Body of pancreas (tissue), 4 donors: ENCODE measurements around the gene SRPK2.

Source experiments
- POLR2A ChIP-seq, 3 donors: fragments of 450-650 bp; IDR thresholded peaks; one replicate each; pipeline ENCODE4 v1.6.1; 2016; ENCODE audit warnings: antibody characterized with exemption in 3 of 3, mild to moderate bottlenecking in 2 of 3
- TF ChIP-seq, protein P1 (sequence below), 7 experiments: fragments of 450-650 bp in 4 of 7; fragments of 200-600 bp in 3 of 7; sonication (generic) in 3 of 7; IDR thresholded peaks; one replicate each; pipeline ENCODE4 v1.5.1; 2016 to 2019; ENCODE audit warnings: antibody characterized with exemption in 7 of 7

DNA sequence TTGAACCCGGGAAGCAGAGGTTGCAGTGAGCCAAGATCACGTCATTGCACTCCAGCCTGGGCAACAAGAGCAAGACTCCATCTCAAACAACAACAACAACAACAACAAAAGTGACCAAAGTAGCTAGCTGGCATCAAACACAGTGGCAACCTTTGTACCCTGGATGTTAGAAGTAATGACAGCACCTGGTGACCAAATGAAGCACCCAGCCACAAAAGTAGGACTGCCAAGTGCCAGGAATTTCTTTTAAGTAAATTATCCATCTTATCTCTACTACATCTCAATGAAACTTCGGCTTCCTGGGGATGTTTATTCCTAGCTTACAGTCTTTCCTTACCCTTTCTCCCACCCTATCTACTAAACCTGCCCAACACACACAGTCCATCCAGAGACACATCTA, 18.8 kb downstream of the SRPK2 start:
- no peak for TF ChIP-seq POLR2A (IDR thresholded peaks at IDR 0.05)
- TF ChIP-seq, protein P1, sequence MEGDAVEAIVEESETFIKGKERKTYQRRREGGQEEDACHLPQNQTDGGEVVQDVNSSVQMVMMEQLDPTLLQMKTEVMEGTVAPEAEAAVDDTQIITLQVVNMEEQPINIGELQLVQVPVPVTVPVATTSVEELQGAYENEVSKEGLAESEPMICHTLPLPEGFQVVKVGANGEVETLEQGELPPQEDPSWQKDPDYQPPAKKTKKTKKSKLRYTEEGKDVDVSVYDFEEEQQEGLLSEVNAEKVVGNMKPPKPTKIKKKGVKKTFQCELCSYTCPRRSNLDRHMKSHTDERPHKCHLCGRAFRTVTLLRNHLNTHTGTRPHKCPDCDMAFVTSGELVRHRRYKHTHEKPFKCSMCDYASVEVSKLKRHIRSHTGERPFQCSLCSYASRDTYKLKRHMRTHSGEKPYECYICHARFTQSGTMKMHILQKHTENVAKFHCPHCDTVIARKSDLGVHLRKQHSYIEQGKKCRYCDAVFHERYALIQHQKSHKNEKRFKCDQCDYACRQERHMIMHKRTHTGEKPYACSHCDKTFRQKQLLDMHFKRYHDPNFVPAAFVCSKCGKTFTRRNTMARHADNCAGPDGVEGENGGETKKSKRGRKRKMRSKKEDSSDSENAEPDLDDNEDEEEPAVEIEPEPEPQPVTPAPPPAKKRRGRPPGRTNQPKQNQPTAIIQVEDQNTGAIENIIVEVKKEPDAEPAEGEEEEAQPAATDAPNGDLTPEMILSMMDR (IDR thresholded peaks at IDR 0.05) = no peak
